Right lobe of liver (tissue), 6 donors: ENCODE measurements around the gene MFRP. TPM values are rescaled to one million over a fixed set of nuclear protein-coding genes. Genes with fewer than 3 reads are reported as not detected.
A peak's percentile ranks its signal among the peaks of the same experiment; 100 is the strongest.

ENCODE experiments used
- ATAC-seq, 4 donors: fragments of 200-7000 bp; cut with Tn5 transposase; one replicate each; pipeline ENCODE4 v1.9.1; 2020; ENCODE audit warnings: mild to moderate bottlenecking in 4 of 4, moderate library complexity in 4 of 4
- DNase-seq, 3 donors: peaks; one replicate each; pipeline ENCODE4 v3.0.0-alpha.2; 2020
- H3K27ac ChIP-seq, 3 donors: fragments of 200-600 bp; one replicate each; pipeline ENCODE4 v1.8.0; 2022
- H3K27me3 ChIP-seq, 2 donors: fragments of 200-600 bp; one replicate each; pipeline ENCODE4 v1.8.0; 2022
- H3K36me3 ChIP-seq, 4 donors: fragments of 200-600 bp; sonication (generic) in 1 of 4; one replicate each; pipeline versions ENCODE4 v1.5.1 to v1.8.0; 2017 to 2022; ENCODE audit warnings: control low read depth in 1 of 4
- H3K4me1 ChIP-seq, 4 donors: fragments of 200-600 bp; sonication (generic) in 1 of 4; one replicate each; pipeline versions ENCODE4 v1.5.1 to v1.8.0; 2017 to 2022; ENCODE audit warnings: control low read depth in 1 of 4
- H3K4me3 ChIP-seq, 3 donors: fragments of 200-600 bp; one replicate each; pipeline ENCODE4 v1.8.0; 2022
- H3K9me3 ChIP-seq, 4 donors: fragments of 200-600 bp; sonication (generic) in 1 of 4; one replicate each; pipeline versions ENCODE4 v1.5.1 to v1.8.0; 2017 to 2022; ENCODE audit warnings: control low read depth in 1 of 4
- CTCF ChIP-seq, 4 donors: fragments of 200-600 bp in 3 of 4; fragments of 450-650 bp in 1 of 4; IDR thresholded peaks; one replicate each; pipeline versions ENCODE4 v1.5.1 to v1.8.0; 2016 to 2022; ENCODE audit warnings: antibody characterized with exemption in 4 of 4, mild to moderate bottlenecking in 2 of 4
- POLR2A ChIP-seq: fragments of 450-650 bp; IDR thresholded peaks from one replicate; pipeline ENCODE4 v1.6.1; 2017; ENCODE audit warnings: antibody characterized with exemption, mild to moderate bottlenecking
- WGBS: methylation state at CpG from one replicate; pipeline ENCODE4 v1.1.6; 2018; ENCODE audit warnings: low coverage, low lambda C conversion rate; ENCODE audit not compliant: insufficient coverage; ENCODE audit errors: missing lambda C conversion rate; 5-methylcytosine and 5-hydroxymethylcytosine counted together
- intact Hi-C, 2 donors: fragments of 100-400 bp; cut with DNase I; formaldehyde crosslinking; loops; one replicate each; pipeline versions ENCODE4 v1.11.2 to v1.14.1; 2022
- total RNA-seq, 6 experiments: library from RNA; depleted of rRNA in 2 of 6; stranded (reverse); fragments of >200 nt in 2 of 6; fragmentation: NEBNext Ultra II Directional in 3 of 6; extraction: Animal tissue kit (Norgen Biotek cat#: 25700) in 3 of 6; gene quantifications; one replicate each; pipeline versions ENCODE4 v1.1.0 to v1.2.4, GENCODE V29; 2016 to 2023
- donor health status: DM: no; HTN: yes; CAD: no.
- donor health status: DM: no; HTN: no; CAD: no.
- donor health status: DM: no; HTN: no; CAD: no.
- donor health status: DM: no; HTN: yes; CAD: no.
- donor health status: DM: no; HTN: yes; CAD: no.

MFRP gene
- total RNA-seq, 6 experiments from 2014 or later: not detected

DNA sequence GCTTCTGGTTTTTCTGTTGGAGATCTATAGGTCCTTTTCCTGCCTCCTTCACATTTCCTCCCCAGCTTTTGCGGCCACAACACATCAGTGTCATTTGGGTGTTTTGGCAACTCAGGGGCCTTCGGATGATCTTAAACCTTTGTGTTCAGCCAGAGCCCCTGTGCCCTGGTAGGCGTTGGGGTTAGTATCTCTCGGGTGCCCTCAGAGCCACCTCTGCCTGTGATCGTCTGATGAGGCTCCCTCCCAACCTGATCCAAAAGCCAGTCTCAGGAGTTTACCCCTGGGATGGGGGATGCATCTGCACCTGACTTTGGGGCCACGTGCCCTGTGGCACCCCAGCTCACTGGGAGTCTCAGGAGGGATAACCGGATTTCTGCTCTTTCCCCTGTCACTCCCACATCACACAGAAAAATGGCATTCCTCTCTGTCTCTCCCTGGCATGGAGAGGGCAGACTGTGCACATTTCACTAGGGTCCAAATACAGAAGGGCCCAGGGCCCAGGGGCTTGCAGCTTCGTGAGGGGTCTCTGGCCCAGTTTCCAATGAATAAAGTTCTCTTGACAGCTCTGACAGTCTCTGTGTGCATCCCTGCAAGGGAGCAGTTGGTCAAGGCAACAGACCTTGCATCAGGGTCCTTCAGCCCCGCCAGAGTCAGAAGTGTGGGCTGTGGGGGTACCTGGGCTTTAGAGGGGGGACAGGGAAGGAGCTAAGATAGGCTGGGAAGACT is 9.6 kb downstream of the MFRP start:
- no peak overlapping the region for H3K27ac ChIP-seq
- H3K36me3 ChIP-seq: no peaks in the 10 kb centered on the region
- 88% methylated on average over 5 of the region's 9 CpGs for WGBS
- no peak overlapping the region for H3K4me3 ChIP-seq
- ATAC-seq: no peak
- H3K4me1 ChIP-seq: peaks cover 0 to 28% (median 12%) of the 10 kb centered on the region in 4 donors
- DNase-seq: peak in 2 of 3 donors; percentile 32 to 39
- TF ChIP-seq CTCF (IDR thresholded peaks at IDR 0.05): no peak
- no peak for TF ChIP-seq POLR2A
- no peaks in the 10 kb centered on the region for H3K27me3 ChIP-seq
- intact Hi-C loops: no loop called here
- H3K9me3 ChIP-seq: no peaks in the 10 kb centered on the region

GRCh38 chr11:119335655-119336543 is 10.6 kb downstream of the MFRP start:
- no peaks in the 10 kb centered on the region for H3K27me3 ChIP-seq
- TF ChIP-seq CTCF (IDR thresholded peaks at IDR 0.05) (no peak), POLR2A (peak; percentile 40)
- DNase-seq (peak; percentile 88 to 96 (median 95)), ATAC-seq (peak; percentile 63 to 75 (median 70))
- intact Hi-C loops: no loop called here
- H3K4me3 ChIP-seq: peak overlapping the region in 2 of 3 donors; percentile 65 to 87
- peaks cover 0 to 28% (median 12%) of the 10 kb centered on the region in 4 donors for H3K4me1 ChIP-seq
- no peaks in the 10 kb centered on the region for H3K36me3 ChIP-seq
- whole genome bisulfite sequencing: 84% methylated on average over 5 of the region's 30 CpGs
- peak overlapping the region in 1 of 3 donors; percentile 88 for H3K27ac ChIP-seq
- H3K9me3 ChIP-seq: no peaks in the 10 kb centered on the region

DNA sequence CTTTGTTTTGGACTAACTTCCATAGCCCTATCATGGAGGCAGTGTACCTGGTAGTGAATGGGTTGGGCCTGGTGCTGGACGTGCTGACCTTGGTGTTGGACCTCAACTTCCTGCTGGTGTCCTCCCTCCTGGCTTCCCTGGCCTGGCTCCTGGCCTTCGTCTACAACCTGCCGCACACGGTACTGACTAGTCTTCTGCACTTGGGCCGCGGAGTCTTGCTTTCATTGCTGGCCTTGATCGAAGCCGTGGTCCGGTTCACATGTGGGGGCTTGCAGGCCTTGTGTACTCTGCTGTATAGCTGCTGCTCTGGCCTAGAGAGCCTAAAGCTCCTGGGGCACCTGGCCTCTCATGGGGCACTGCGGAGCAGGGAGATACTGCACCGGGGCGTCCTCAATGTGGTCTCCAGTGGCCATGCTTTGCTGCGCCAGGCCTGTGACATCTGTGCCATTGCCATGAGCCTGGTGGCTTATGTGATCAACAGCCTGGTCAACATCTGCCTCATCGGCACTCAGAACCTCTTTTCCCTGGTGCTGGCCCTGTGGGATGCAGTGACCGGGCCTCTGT is 11.3 kb downstream of the MFRP start:
- no peak for ATAC-seq
- Histone ChIP-seq H3K27ac (peak overlapping the region in 2 of 3 donors; percentile 59 to 88), H3K4me1 (peaks cover 0 to 28% (median 11%) of the 10 kb centered on the region in 4 donors), H3K9me3 (no peaks in the 10 kb centered on the region), H3K27me3 (no peaks in the 10 kb centered on the region), H3K36me3 (no peaks in the 10 kb centered on the region), H3K4me3 (peak overlapping the region; percentile 65 to 87 (median 74))
- TF ChIP-seq CTCF (IDR thresholded peaks at IDR 0.05) (no peak), POLR2A (no peak)
- WGBS: 0% methylated on average over 3 of the region's 15 CpGs
- peak in 2 of 3 donors; percentile 51 to 56 for DNase-seq
- intact Hi-C loops: no loop called here

GRCh38 chr11:119334174-119334930 is 12.2 kb downstream of the MFRP start, which contains the start of gene RNF26:
Gene RNF26 (plus strand): TSS chr11:119334527. CDS start chr11:119335123, 596 bp downstream.
- H3K36me3 ChIP-seq: no peaks in the 10 kb centered on the region
- intact Hi-C loops: no loop called here
- peak within 1 kb of the TSS; percentile 65 to 87 (median 74) for H3K4me3 ChIP-seq
- ATAC-seq (peak; percentile 91 to 93 (median 92)), DNase-seq (peak; percentile 90 to 97 (median 94))
- H3K27me3 ChIP-seq: no peaks in the 10 kb centered on the region
- peak within 1 kb of the TSS; percentile 59 to 88 (median 74) for H3K27ac ChIP-seq
- TF ChIP-seq CTCF (IDR thresholded peaks at IDR 0.05) (no peak), POLR2A (peak; percentile 73)
- 0% methylated on average over 20 of the region's 54 CpGs for WGBS
- no peaks in the 10 kb centered on the region for H3K9me3 ChIP-seq
- H3K4me1 ChIP-seq: peaks cover 0 to 21% (median 7%) of the 10 kb centered on the region in 4 donors
